HEK293 (cell line): ENCODE measurements around the gene DCTN4.

Experiments
- CTCF ChIA-PET: fragments of 350-600 bp; formaldehyde crosslinking; extraction: SDS; loops from one replicate; lab custom pipeline; 2021; ENCODE audit warnings: antibody characterized with exemption; lab: Yijun Ruan, JAX
- POLR2A ChIA-PET: fragments of 300-600 bp; formaldehyde crosslinking; extraction: SDS; loops from one replicate; lab custom pipeline; 2020; ENCODE audit warnings: antibody characterized with exemption, inconsistent platforms; lab: Yijun Ruan, JAX
- H3K27ac ChIP-seq: fragments of 200-500 bp; sonication (Bioruptor generic); 2 replicates; pipeline ENCODE4 v1.5.1; 2014; ENCODE audit warnings: low read depth, low read length, control low read depth, inconsistent platforms; ENCODE audit errors: extremely low read depth
- H3K36me3 ChIP-seq, 2 experiments: fragments of 200-500 bp in 1 of 2; sonication (Bioruptor generic) in 1 of 2; 1 replicate in 1 of 2; 2 replicates in 1 of 2; pipeline ENCODE4 v1.5.1; 2014 to 2017; ENCODE audit warnings: inconsistent platforms in 2 of 2, low read length in 2 of 2; ENCODE audit not compliant: control insufficient read depth in 2 of 2, insufficient read depth in 1 of 2
- H3K4me1 ChIP-seq: fragments of 200-500 bp; sonication (Bioruptor generic); 2 replicates; pipeline ENCODE4 v1.5.1; 2014; ENCODE audit warnings: mild to moderate bottlenecking, low read length, inconsistent platforms; ENCODE audit not compliant: control insufficient read depth, insufficient read depth
- H3K4me3 ChIP-seq: 2 replicates; pipeline ENCODE4 v1.5.1; 2011; ENCODE audit warnings: low read depth, mild to moderate bottlenecking, control low read depth, low read length, moderate library complexity
- H3K9me3 ChIP-seq: fragments of 200-500 bp; sonication (Bioruptor generic); 2 replicates; pipeline ENCODE4 v1.5.1; 2014; ENCODE audit warnings: low read depth, low read length, inconsistent platforms; ENCODE audit not compliant: control insufficient read depth, insufficient read depth
- IKZF3 ChIP-seq: fragments of 450-650 bp; IDR thresholded peaks from 2 replicates; pipeline ENCODE4 v1.5.0; 2018; ENCODE audit warnings: missing biosample characterization, mild to moderate bottlenecking, missing genetic modification characterization, moderate library complexity
- KLF1 ChIP-seq: fragments of 450-650 bp; formaldehyde crosslinking; IDR thresholded peaks from 2 replicates; pipeline ENCODE4 v1.5.1; 2016; ENCODE audit warnings: missing biosample characterization, missing genetic modification characterization
- KLF7 ChIP-seq: fragments of 450-650 bp; formaldehyde crosslinking; IDR thresholded peaks from 2 replicates; pipeline ENCODE4 v1.5.1; 2016; ENCODE audit warnings: missing biosample characterization, missing genetic modification characterization, borderline replicate concordance
- KLF8 ChIP-seq: fragments of 450-650 bp; formaldehyde crosslinking; IDR thresholded peaks from 2 replicates; pipeline ENCODE4 v1.5.1; 2016; ENCODE audit warnings: missing biosample characterization, missing genetic modification characterization
- SCRT2 ChIP-seq: fragments of 450-650 bp; formaldehyde crosslinking; IDR thresholded peaks from 2 replicates; pipeline ENCODE4 v1.5.1; 2016; ENCODE audit warnings: missing biosample characterization, missing genetic modification characterization
- TCF7L2 ChIP-seq: IDR thresholded peaks from 2 replicates; pipeline ENCODE4 v1.6.1; 2011; ENCODE audit warnings: low read depth, mild to moderate bottlenecking, inconsistent platforms, low read length, moderate library complexity, borderline replicate concordance
- ZBTB7A ChIP-seq: fragments of 450-650 bp; formaldehyde crosslinking; IDR thresholded peaks from 2 replicates; pipeline ENCODE4 v1.5.1; 2016; ENCODE audit warnings: low read depth, missing biosample characterization, missing genetic modification characterization
- ZIC2 ChIP-seq: fragments of 450-650 bp; formaldehyde crosslinking; IDR thresholded peaks from 2 replicates; pipeline ENCODE4 v1.5.1; 2016; ENCODE audit warnings: missing biosample characterization, missing genetic modification characterization
- ZNF10 ChIP-seq: fragments of 450-650 bp; formaldehyde crosslinking; IDR thresholded peaks from 2 replicates; pipeline ENCODE4 v1.5.1; 2017; ENCODE audit warnings: missing biosample characterization, missing genetic modification characterization
- ZNF202 ChIP-seq: fragments of 450-650 bp; formaldehyde crosslinking; IDR thresholded peaks from 2 replicates; pipeline ENCODE4 v1.5.1; 2016; ENCODE audit warnings: missing biosample characterization, missing genetic modification characterization, borderline replicate concordance
- ZNF211 ChIP-seq: fragments of 450-650 bp; formaldehyde crosslinking; IDR thresholded peaks from 2 replicates; pipeline ENCODE4 v1.5.1; 2016; ENCODE audit warnings: low read depth, missing biosample characterization, missing genetic modification characterization
- ZNF335 ChIP-seq: fragments of 450-650 bp; formaldehyde crosslinking; conservative IDR thresholded peaks from 2 replicates; pipeline ENCODE4 v1.5.1; 2016; ENCODE audit warnings: missing biosample characterization, missing genetic modification characterization
- ZNF701 ChIP-seq: fragments of 450-650 bp; formaldehyde crosslinking; IDR thresholded peaks from 2 replicates; pipeline ENCODE4 v1.5.1; 2016; ENCODE audit warnings: missing biosample characterization, missing genetic modification characterization
- ZNF792 ChIP-seq: fragments of 450-650 bp; formaldehyde crosslinking; IDR thresholded peaks from 2 replicates; pipeline ENCODE4 v1.5.1; 2016; ENCODE audit warnings: missing biosample characterization, missing genetic modification characterization
- TF ChIP-seq, protein P1 (sequence below): fragments of 450-650 bp; IDR thresholded peaks from 2 replicates; pipeline ENCODE4 v1.5.1; 2018; ENCODE audit warnings: missing biosample characterization, mild to moderate bottlenecking, missing genetic modification characterization
- TF ChIP-seq, protein P2 (sequence below): fragments of 450-650 bp; formaldehyde crosslinking; IDR thresholded peaks from 2 replicates; pipeline ENCODE4 v1.5.1; 2017; ENCODE audit warnings: missing biosample characterization, missing genetic modification characterization
- TF ChIP-seq, protein P3 (sequence below): fragments of 450-650 bp; formaldehyde crosslinking; IDR thresholded peaks from 2 replicates; pipeline ENCODE4 v1.5.1; 2016; ENCODE audit warnings: missing biosample characterization, missing genetic modification characterization
- TF ChIP-seq, protein P4 (sequence below): fragments of 450-650 bp; formaldehyde crosslinking; IDR thresholded peaks from 2 replicates; pipeline ENCODE4 v1.5.1; 2016; ENCODE audit warnings: missing biosample characterization, missing genetic modification characterization, low read depth

Gene DCTN4

DNA sequence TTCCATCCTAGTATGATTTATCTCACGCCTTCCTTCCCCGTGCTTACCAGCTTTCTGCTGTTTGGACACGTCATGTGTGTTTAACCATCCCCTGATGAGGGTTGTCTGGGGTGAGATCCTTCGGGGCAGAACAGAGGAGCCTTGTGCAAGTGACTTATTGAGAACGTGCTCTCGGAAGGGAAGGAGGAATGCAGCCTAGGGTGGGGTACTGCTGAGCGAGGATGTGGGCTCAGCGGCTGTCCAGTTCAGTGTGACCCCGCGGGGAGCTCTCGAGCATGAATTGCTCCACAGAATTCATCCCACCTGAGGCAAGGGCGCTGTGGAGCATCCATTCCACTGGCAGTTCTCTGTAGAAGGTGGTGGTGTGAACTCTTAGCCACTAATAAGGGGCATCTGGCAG, 93.8 kb downstream of the DCTN4 start:
- CTCF ChIA-PET = interaction anchor here (0.8 to 1.0 kb wide), 2 partner anchors 9 to 49 kb away, joined by 3 to 5 read pairs; no protein-coding TSS in a partner anchor

DNA sequence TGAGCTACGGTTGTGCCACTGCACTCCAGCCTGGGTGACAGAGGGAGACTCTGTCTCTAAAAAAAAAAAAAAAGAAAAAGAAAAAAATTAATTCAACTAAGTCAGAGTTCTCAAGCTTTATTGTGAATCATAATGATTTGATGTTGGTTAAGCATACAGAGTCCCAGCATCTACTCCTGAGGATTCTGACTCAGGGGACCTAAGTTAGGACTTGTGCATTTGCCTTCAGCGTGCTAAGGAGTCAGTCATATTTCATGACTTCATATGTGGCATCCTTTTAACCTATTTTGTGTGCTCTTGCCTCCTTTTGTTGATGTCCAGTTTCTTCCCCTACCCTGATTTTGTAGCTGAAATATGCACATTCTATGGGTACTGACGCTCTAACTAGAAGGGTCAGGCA, 94.9 kb downstream of the DCTN4 start:
- Histone ChIP-seq H3K9me3 (no peaks in the 10 kb centered on the region), H3K27ac (no peak overlapping the region), H3K4me1 (no peaks in the 10 kb centered on the region), H3K4me3 (no peak overlapping the region), H3K36me3 (no peaks in the 10 kb centered on the region)
- ChIA-PET POLR2A (no interaction called here), CTCF (interaction anchor here (0.6 to 1.2 kb wide), 4 partner anchors 11 to 119 kb away, joined by 3 to 4 read pairs (median 4); no protein-coding TSS in a partner anchor)
- TF ChIP-seq TCF7L2 = no peak
- no peak for TF ChIP-seq ZBTB7A (tag by site-specific recombination)
- no peak for TF ChIP-seq ZNF701
- TF ChIP-seq ZIC2 (tag by site-specific recombination) = no peak
- no peak for TF ChIP-seq ZNF335
- no peak for TF ChIP-seq KLF1 (tag by site-specific recombination)
- TF ChIP-seq ZNF202 (tag by site-specific recombination) = no peak
- no peak for TF ChIP-seq IKZF3 (tag by site-specific recombination)
- no peak for TF ChIP-seq KLF8 (tag by site-specific recombination)
- TF ChIP-seq, protein P1, sequence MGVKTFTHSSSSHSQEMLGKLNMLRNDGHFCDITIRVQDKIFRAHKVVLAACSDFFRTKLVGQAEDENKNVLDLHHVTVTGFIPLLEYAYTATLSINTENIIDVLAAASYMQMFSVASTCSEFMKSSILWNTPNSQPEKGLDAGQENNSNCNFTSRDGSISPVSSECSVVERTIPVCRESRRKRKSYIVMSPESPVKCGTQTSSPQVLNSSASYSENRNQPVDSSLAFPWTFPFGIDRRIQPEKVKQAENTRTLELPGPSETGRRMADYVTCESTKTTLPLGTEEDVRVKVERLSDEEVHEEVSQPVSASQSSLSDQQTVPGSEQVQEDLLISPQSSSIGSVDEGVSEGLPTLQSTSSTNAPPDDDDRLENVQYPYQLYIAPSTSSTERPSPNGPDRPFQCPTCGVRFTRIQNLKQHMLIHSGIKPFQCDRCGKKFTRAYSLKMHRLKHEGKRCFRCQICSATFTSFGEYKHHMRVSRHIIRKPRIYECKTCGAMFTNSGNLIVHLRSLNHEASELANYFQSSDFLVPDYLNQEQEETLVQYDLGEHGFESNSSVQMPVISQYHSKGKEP (tag by site-specific recombination) = no peak
- no peak for TF ChIP-seq KLF7 (tag by site-specific recombination)
- TF ChIP-seq ZNF211 (tag by site-specific recombination) = no peak
- TF ChIP-seq, protein P2, sequence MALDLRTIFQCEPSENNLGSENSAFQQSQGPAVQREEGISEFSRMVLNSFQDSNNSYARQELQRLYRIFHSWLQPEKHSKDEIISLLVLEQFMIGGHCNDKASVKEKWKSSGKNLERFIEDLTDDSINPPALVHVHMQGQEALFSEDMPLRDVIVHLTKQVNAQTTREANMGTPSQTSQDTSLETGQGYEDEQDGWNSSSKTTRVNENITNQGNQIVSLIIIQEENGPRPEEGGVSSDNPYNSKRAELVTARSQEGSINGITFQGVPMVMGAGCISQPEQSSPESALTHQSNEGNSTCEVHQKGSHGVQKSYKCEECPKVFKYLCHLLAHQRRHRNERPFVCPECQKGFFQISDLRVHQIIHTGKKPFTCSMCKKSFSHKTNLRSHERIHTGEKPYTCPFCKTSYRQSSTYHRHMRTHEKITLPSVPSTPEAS = no peak
- no peak for TF ChIP-seq ZNF792 (tag by site-specific recombination)
- no peak for TF ChIP-seq SCRT2
- TF ChIP-seq, protein P3, sequence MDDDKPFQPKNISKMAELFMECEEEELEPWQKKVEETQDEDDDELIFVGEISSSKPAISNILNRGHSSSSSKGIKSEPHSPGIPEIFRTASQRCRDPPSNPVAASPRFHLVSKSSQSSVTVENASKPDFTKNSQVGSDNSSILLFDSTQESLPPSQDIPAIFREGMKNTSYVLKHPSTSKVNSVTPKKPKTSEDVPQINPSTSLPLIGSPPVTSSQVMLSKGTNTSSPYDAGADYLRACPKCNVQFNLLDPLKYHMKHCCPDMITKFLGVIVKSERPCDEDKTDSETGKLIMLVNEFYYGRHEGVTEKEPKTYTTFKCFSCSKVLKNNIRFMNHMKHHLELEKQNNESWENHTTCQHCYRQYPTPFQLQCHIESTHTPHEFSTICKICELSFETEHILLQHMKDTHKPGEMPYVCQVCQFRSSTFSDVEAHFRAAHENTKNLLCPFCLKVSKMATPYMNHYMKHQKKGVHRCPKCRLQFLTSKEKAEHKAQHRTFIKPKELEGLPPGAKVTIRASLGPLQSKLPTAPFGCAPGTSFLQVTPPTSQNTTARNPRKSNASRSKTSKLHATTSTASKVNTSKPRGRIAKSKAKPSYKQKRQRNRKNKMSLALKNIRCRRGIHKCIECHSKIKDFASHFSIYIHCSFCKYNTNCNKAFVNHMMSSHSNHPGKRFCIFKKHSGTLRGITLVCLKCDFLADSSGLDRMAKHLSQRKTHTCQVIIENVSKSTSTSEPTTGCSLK = no peak

More for the DNA sequence above, 93.8 kb downstream of the DCTN4 start:
- POLR2A ChIA-PET = no interaction called here
- TF ChIP-seq, protein P4, sequence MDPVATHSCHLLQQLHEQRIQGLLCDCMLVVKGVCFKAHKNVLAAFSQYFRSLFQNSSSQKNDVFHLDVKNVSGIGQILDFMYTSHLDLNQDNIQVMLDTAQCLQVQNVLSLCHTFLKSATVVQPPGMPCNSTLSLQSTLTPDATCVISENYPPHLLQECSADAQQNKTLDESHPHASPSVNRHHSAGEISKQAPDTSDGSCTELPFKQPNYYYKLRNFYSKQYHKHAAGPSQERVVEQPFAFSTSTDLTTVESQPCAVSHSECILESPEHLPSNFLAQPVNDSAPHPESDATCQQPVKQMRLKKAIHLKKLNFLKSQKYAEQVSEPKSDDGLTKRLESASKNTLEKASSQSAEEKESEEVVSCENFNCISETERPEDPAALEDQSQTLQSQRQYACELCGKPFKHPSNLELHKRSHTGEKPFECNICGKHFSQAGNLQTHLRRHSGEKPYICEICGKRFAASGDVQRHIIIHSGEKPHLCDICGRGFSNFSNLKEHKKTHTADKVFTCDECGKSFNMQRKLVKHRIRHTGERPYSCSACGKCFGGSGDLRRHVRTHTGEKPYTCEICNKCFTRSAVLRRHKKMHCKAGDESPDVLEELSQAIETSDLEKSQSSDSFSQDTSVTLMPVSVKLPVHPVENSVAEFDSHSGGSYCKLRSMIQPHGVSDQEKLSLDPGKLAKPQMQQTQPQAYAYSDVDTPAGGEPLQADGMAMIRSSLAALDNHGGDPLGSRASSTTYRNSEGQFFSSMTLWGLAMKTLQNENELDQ (tag by site-specific recombination) = no peak
- peak; percentile 93 for TF ChIP-seq ZNF10 (tag by site-specific recombination)
- Histone ChIP-seq H3K27ac (no peak overlapping the region), H3K36me3 (no peaks in the 10 kb centered on the region), H3K4me1 (no peaks in the 10 kb centered on the region), H3K9me3 (no peaks in the 10 kb centered on the region), H3K4me3 (no peak overlapping the region)
